Hepatocyte (in vitro differentiated cells): ENCODE results near the gene DHRS2.

Experiments
- EZH2phosphoT487 ChIP-seq: fragments of 200-600 bp; sonication (generic); IDR thresholded peaks from one replicate; pipeline ENCODE4 v1.6.1; 2018; ENCODE audit warnings: antibody characterized with exemption, mild to moderate bottlenecking, low read depth, moderate library complexity; ENCODE audit not compliant: unreplicated experiment, severe bottlenecking
- TF ChIP-seq, protein P1 (sequence below): fragments of 200-600 bp; sonication (generic); IDR thresholded peaks from 2 replicates; pipeline ENCODE4 v1.5.1; 2016; ENCODE audit warnings: antibody characterized with exemption, mild to moderate bottlenecking; ENCODE audit not compliant: poor library complexity

DNA sequence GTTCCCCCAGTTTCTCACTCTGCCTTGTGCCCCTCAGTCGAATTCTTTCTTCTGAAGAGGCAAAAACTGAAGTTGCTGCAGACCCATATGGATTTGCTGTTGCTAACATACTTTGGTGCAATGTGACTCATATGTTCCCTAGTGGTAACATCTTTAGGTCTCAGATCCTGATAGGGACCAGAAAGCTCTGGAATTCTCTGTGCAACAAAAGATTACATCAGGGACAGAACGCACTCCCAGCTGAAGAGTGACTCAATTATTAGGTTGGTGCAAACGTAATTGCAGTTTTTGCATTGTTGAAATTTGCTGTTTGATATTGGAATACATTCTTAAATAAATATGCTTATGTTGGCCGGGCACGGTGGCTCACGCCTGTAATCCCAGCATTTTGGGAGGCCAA, 8.2 kb upstream of the DHRS2 start:
- TF ChIP-seq, protein P1, sequence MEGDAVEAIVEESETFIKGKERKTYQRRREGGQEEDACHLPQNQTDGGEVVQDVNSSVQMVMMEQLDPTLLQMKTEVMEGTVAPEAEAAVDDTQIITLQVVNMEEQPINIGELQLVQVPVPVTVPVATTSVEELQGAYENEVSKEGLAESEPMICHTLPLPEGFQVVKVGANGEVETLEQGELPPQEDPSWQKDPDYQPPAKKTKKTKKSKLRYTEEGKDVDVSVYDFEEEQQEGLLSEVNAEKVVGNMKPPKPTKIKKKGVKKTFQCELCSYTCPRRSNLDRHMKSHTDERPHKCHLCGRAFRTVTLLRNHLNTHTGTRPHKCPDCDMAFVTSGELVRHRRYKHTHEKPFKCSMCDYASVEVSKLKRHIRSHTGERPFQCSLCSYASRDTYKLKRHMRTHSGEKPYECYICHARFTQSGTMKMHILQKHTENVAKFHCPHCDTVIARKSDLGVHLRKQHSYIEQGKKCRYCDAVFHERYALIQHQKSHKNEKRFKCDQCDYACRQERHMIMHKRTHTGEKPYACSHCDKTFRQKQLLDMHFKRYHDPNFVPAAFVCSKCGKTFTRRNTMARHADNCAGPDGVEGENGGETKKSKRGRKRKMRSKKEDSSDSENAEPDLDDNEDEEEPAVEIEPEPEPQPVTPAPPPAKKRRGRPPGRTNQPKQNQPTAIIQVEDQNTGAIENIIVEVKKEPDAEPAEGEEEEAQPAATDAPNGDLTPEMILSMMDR = no peak
- TF ChIP-seq EZH2phosphoT487 = no peak
